Activated naive CD8-positive, alpha-beta T cell (primary cell): ENCODE measurements around the gene B2M.
A peak's percentile ranks its signal among the peaks of the same experiment; 100 is the strongest.

Experiments used
- H3K27ac Mint-ChIP-seq: one replicate; pipeline ENCODE4 v1.8.0; 2021; ENCODE audit warnings: mixed read lengths
- H3K27me3 Mint-ChIP-seq: one replicate; pipeline ENCODE4 v1.8.0; 2021; ENCODE audit warnings: mixed read lengths
- H3K36me3 Mint-ChIP-seq: one replicate; pipeline ENCODE4 v1.8.0; 2021; ENCODE audit warnings: mixed read lengths
- H3K4me1 Mint-ChIP-seq: one replicate; pipeline ENCODE4 v1.8.0; 2021; ENCODE audit warnings: low read depth, mixed read lengths
- H3K4me3 Mint-ChIP-seq: one replicate; pipeline ENCODE4 v1.8.0; 2021; ENCODE audit warnings: mild to moderate bottlenecking, mixed read lengths
- H3K9me3 Mint-ChIP-seq: one replicate; pipeline ENCODE4 v1.8.0; 2021; ENCODE audit warnings: low read depth, mixed read lengths

Gene B2M

DNA sequence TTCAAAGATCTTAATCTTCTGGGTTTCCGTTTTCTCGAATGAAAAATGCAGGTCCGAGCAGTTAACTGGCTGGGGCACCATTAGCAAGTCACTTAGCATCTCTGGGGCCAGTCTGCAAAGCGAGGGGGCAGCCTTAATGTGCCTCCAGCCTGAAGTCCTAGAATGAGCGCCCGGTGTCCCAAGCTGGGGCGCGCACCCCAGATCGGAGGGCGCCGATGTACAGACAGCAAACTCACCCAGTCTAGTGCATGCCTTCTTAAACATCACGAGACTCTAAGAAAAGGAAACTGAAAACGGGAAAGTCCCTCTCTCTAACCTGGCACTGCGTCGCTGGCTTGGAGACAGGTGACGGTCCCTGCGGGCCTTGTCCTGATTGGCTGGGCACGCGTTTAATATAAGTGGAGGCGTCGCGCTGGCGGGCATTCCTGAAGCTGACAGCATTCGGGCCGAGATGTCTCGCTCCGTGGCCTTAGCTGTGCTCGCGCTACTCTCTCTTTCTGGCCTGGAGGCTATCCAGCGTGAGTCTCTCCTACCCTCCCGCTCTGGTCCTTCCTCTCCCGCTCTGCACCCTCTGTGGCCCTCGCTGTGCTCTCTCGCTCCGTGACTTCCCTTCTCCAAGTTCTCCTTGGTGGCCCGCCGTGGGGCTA, at the start of gene B2M, which contains the start of gene PATL2:
TSS of gene B2M (plus strand) at position 422 of the 647 bp plus-strand sequence. CDS start at position 452, 30 bp downstream.
TSS of gene PATL2 (minus strand) at position 228 of the 647 bp plus-strand sequence. CDS start 34,833 bp downstream, outside the sequence.
- H3K36me3 Mint-ChIP-seq = peaks cover 38% of the 10 kb centered on the region
- H3K4me1 Mint-ChIP-seq = peaks cover 42% of the 10 kb centered on the region
- peak within 1 kb of the TSS; percentile 100 for H3K27ac Mint-ChIP-seq
- H3K4me3 Mint-ChIP-seq = peak within 1 kb of the TSS; percentile 98
- no peaks in the 10 kb centered on the region for H3K9me3 Mint-ChIP-seq
- no peaks in the 10 kb centered on the region for H3K27me3 Mint-ChIP-seq

DNA sequence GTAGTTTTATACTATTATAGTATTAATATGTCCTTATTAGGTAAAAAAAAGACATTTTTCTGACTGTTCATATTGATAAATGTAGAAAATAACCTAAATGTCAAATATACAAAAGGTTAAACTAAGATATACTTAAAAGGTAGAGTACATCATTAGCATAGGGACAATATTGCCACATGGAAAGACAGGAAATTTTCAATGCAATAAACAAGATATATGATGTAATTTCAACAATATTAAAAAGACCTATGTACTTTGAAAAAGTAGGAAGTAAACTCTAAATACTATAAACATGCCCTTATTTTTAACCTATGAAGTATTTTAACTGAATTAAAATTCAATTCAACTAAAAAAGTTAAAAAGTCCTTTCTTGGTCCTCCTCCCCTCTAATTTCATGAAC, 49.7 kb upstream of the B2M start:
- Mint-ChIP-seq H3K4me1 (peaks cover 48% of the 10 kb centered on the region), H3K9me3 (no peaks in the 10 kb centered on the region), H3K4me3 (peak overlapping the region; percentile 99)

DNA sequence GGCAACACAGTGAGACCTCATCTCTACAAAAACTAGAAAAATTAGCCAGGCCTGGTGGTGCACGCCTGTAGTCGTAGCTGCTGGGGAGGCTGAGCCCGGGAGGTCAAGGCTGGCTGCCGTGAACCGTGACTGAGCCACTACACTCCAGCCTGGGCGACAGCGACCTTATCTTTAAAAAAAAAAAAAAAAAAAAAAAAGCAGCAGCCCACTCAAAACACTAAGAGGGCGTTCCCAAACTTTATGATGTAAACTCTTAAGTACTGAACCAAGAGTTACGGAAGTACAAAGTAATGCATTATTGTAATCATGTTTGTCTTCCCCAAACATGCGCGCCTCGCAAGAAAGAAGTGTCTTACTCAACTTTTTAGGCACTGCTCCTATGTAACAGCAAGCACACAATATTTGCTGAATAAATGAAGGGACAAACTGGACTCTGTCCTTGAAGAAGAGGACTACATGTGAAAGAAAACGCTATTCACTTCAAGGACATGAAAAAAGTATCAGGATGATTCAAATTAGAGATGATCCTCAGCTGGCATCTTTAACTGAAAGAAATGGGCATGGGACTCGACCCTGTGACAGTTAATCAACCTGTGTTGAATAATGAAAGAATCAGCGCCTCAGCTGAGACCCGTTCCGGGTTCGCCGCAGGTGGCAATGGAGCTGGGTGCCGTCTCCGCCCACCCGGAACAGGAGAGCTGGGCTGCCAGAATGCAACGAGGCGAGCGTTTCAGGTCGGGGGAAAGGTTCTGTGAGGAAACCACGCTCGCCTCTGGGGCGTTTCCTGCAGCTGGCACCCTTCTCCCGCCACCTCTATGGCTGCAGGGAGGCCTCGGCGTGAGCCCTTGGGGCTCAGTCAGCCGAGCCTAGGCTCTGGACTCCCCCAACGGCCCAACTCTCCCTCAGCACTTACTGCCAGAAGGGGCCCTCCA, 48.6 kb upstream of the B2M start:
- H3K9me3 Mint-ChIP-seq = no peaks in the 10 kb centered on the region
- H3K36me3 Mint-ChIP-seq = peaks cover 5% of the 10 kb centered on the region
- peak overlapping the region; percentile 99 for H3K4me3 Mint-ChIP-seq
- H3K4me1 Mint-ChIP-seq = peaks cover 56% of the 10 kb centered on the region
- H3K27ac Mint-ChIP-seq = peak overlapping the region; percentile 98
- no peaks in the 10 kb centered on the region for H3K27me3 Mint-ChIP-seq

More for the DNA sequence above, 49.7 kb upstream of the B2M start:
- H3K36me3 Mint-ChIP-seq = peaks cover 5% of the 10 kb centered on the region
- peak overlapping the region; percentile 98 for H3K27ac Mint-ChIP-seq
- H3K27me3 Mint-ChIP-seq = no peaks in the 10 kb centered on the region

DNA sequence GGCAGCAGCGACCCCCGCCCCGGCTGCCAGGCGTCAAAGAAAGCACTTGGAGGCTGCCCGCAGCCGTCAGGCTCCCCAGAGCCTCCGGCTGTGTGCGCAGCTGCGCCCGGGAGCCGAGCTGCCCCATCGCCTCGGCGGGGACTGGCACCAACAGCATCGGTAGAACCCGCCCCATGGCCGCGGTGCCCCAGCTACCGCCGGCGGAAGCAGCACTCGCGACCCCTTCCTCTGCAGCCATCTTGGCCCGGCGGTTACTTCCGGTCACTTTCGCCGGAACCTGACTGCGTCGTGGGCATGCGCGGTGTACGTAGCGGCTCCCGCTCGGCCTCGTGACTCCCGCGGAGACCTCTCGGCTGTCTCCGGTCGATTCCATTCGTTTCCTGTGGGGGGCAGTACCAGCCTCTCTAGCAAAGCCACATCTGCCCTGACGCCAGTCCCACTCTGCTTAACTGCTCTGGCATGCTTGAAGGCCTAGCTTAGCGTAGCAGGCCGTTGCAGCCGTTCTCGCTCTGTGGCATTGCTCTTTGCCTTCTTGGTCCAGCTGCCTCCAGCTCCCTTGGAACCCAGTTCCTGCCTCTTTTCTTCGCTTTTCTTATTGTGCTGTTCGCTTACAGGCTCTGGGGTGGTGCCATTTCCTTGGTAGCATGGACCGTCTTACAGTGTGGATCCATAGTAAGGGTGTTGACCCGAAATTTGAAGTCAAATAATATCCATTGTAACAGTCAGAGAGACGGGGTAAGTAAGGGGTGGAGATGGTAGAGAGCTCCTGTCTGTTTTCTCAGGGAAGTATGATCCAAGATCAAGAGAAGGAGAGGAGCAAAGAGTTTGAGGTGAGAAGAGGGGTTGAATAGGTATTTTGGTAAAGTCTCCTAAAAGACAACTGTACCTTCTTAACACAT, 47.7 kb upstream of the B2M start, which contains the start of gene SPG11:
TSS of gene SPG11 (minus strand) at position 253 of the 899 bp plus-strand sequence. CDS start at position 238, 15 bp downstream.
- peak within 1 kb of the TSS; percentile 99 for H3K4me3 Mint-ChIP-seq
- H3K27me3 Mint-ChIP-seq = no peaks in the 10 kb centered on the region
- peaks cover 65% of the 10 kb centered on the region for H3K4me1 Mint-ChIP-seq
- no peaks in the 10 kb centered on the region for H3K9me3 Mint-ChIP-seq
- peaks cover 5% of the 10 kb centered on the region for H3K36me3 Mint-ChIP-seq
- peak within 1 kb of the TSS; percentile 98 for H3K27ac Mint-ChIP-seq

DNA sequence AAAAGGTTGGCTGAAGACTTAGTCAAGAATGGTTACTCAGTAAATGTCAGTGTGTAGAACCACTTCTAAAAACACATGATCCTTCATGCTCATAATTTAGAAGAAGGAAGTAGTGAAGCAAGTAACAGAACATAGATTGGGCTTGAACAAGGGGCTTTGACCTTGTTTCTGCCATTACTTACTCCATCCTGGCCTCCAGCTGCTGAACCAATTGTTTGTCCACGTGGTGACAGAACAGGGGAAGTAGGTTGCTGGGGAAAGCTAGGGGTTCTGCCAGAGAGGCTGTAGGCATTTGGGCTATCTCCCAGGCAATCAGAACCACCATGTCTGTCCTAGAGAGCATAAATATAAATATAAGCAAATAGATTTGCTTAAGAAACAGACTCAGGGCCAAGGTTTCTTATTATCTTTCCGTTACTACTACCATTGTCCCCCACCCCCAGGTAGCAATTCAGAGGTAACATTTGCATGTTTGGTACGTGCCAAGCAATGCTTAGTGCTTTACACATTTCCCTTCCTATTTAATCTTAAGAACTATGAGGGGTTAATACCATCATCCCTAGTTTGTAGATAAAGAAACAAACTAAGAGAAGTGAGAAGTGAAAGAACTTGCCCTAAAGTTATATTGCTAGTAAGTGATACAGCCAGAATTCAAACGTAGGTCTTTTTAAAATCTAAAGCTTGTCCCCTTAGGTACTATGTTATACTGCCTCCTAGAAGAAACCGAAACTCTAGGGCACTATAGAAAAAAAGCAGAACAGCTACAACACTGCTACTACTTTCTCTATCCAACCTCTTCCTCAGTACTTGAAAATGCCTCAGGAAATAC, 44.9 kb upstream of the B2M start:
- Mint-ChIP-seq H3K36me3 (no peaks in the 10 kb centered on the region), H3K27me3 (no peaks in the 10 kb centered on the region), H3K27ac (peak overlapping the region; percentile 95), H3K9me3 (no peaks in the 10 kb centered on the region), H3K4me1 (peaks cover 78% of the 10 kb centered on the region), H3K4me3 (peak overlapping the region; percentile 75)

DNA sequence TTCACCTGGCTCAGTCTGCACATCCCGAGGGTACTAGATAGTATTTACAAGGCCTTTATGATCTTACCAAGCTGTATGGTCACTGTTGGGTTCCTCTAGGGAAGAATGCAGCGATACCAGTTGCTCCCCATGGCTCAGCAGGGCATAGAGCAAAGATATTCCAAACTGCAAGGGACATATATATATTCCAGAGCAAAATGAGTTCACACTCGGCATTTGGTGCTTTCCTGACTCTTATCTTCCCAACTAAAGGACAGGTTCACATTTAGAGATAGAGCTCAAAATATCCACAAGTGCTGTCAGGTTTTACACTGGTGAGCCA, 44.3 kb upstream of the B2M start:
- peak overlapping the region; percentile 95 for H3K27ac Mint-ChIP-seq
- no peaks in the 10 kb centered on the region for H3K27me3 Mint-ChIP-seq
- H3K4me1 Mint-ChIP-seq = peaks cover 79% of the 10 kb centered on the region
- peak overlapping the region; percentile 75 for H3K4me3 Mint-ChIP-seq
- no peaks in the 10 kb centered on the region for H3K9me3 Mint-ChIP-seq
- H3K36me3 Mint-ChIP-seq = no peaks in the 10 kb centered on the region

DNA sequence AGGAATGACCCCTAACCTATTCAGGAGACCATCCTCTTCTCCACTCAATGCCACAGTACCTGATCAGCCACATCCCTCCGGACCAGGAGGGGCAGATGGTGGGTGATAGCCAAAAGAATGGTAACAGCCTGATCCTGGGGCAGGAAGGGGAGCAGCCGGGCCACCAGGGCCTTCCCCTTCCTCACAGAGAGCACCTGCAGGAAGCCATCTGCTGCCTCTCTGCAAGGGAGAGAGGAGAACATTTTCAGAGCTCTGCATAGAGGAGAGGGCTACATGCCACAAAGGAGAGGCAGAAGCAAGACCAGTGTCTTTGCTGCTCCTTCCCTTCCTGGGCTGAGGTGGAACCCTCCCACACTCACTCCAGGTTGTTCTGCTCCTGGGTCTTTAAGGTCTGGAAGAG, 42.4 kb upstream of the B2M start:
- Mint-ChIP-seq H3K27ac (peak overlapping the region; percentile 85), H3K27me3 (no peaks in the 10 kb centered on the region), H3K4me1 (peaks cover 90% of the 10 kb centered on the region)

DNA sequence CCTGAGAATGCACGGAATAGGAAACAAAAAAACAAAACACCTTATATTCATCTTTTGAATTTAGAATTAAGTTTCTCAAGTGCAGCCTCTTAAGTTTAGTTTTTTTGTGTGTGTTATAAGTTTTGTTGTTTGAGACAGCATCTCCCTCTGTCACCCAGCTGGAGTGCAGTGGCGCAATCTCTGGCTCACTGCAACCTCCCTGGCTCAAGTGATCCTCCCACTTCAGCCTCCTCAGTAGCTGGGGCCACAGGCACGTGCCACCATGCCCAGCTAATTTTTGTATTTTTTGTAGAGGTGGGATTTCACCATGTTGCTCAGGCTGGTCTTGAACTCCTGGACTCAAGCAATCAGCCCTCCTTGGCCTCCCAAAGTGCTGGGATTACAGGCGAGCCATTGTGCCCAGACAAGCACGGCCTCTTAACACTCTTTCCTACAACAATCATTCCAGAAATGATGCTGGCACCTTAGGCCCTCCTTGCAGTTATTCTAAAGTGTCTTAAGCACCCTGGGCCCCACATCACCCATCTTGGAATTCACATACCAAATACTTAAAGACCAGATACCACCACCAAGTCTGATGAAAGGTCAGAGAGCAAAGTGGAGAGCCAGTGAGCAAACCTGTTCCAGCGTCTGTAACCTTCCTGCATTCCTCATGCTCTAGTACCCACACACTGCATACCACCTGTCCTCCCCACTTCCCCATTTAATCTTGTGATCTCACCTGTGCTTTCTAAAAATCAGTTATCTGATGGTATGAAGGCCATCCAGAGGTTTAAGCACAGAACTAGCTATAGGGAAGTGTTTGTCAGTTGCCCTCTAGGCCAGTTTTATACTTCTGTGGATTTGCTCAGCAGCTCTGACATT, 41.0 kb upstream of the B2M start:
- H3K27me3 Mint-ChIP-seq = no peaks in the 10 kb centered on the region
- H3K9me3 Mint-ChIP-seq = no peaks in the 10 kb centered on the region
- H3K36me3 Mint-ChIP-seq = peaks cover 3% of the 10 kb centered on the region
- peaks cover 89% of the 10 kb centered on the region for H3K4me1 Mint-ChIP-seq
- no peak overlapping the region for H3K4me3 Mint-ChIP-seq
- peak overlapping the region; percentile 41 for H3K27ac Mint-ChIP-seq

More for the DNA sequence above, 42.4 kb upstream of the B2M start:
- H3K4me3 Mint-ChIP-seq = no peak overlapping the region
- H3K36me3 Mint-ChIP-seq = peaks cover 3% of the 10 kb centered on the region
- H3K9me3 Mint-ChIP-seq = no peaks in the 10 kb centered on the region

DNA sequence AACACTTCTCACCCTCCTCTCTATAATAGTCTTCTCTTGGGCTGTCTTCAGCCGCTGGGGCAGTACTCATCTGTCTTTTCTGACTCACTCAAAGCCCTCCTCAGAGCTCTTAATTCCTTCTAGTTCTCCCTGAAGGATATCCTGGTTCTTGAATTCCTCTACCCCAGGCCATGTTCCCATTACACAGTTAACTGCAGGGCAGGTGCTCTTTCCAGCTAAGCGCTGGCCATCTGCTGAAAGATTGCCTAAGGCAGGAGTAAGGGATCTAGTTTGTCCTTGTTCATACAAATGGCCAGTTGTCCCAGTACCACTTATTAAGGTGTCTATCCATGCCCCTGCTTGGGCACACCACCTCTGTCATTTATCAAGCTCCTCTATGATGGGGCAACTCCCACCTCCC, 37.7 kb upstream of the B2M start:
- peaks cover 89% of the 10 kb centered on the region for H3K4me1 Mint-ChIP-seq
- no peaks in the 10 kb centered on the region for H3K9me3 Mint-ChIP-seq
- H3K27me3 Mint-ChIP-seq = no peaks in the 10 kb centered on the region
- peaks cover 3% of the 10 kb centered on the region for H3K36me3 Mint-ChIP-seq
- no peak overlapping the region for H3K4me3 Mint-ChIP-seq
- peak overlapping the region; percentile 61 for H3K27ac Mint-ChIP-seq

DNA sequence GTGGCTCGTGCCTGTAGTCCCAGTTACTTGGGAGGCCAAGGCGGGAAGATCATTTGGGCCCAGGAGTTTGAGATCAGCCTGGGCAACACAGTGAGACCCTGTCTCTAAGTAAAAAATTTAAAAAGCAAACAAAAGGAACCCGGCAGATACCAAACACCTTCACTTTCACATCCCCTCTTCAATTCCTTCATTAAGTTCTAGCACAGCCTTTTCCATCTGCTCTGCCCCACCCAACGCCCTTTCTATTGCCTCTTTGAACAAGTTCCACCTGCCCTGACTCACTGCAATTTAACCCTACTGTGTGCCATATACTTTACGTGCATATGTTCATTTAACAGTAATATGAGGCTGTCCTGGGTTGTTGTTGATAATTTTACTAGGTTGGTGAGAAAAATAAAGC, 35.4 kb upstream of the B2M start:
- peak overlapping the region; percentile 95 for H3K27ac Mint-ChIP-seq
- no peaks in the 10 kb centered on the region for H3K27me3 Mint-ChIP-seq
- H3K36me3 Mint-ChIP-seq = peaks cover 10% of the 10 kb centered on the region
- peak overlapping the region; percentile 80 for H3K4me3 Mint-ChIP-seq
- no peaks in the 10 kb centered on the region for H3K9me3 Mint-ChIP-seq
- peaks cover 85% of the 10 kb centered on the region for H3K4me1 Mint-ChIP-seq

DNA sequence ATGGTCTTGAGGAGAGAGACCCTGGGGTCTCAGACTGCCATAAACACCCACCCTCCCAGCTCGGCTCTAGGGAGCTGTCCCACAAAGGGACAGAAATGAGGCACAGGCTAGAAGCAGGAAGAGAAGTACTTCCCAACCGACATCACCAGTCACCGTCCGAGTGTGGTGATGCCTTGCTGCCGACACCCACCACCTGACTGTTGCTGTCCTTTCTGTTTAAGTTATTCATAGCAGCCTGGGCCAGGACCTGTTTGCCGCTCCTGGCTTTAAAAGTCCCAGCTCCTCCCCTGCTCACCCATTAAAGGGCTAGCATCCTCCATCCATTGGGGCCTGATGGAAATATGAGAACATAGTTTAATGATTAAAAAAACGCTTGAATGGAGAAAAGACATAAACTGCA, 34.6 kb upstream of the B2M start:
- Mint-ChIP-seq H3K36me3 (peaks cover 10% of the 10 kb centered on the region), H3K27ac (peak overlapping the region; percentile 95)

DNA sequence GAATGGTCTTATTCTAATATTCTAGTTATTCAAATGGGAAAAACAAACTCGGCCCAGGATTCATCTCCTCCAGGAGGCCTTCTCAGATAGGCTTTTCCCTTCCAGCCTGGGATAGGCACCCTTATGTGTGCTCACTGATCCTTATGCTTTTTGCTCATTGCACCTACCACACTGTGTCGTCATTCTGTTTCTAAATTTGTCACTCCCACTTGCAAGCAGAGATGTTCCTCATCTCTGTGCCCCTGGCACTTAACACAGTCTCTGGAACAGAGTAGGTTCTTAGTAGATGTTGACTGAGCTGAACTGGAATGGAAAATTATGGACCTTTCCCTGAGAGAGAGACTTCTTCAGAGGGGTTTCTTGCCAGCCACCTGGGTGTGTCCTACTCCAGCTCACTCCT, 29.1 kb upstream of the B2M start:
- Mint-ChIP-seq H3K4me1 (peaks cover 88% of the 10 kb centered on the region), H3K27ac (peak overlapping the region; percentile 77), H3K4me3 (peak overlapping the region; percentile 64), H3K36me3 (peaks cover 25% of the 10 kb centered on the region), H3K9me3 (peaks cover 16% of the 10 kb centered on the region), H3K27me3 (no peaks in the 10 kb centered on the region)

More for the DNA sequence above, 34.6 kb upstream of the B2M start:
- H3K4me3 Mint-ChIP-seq = peak overlapping the region; percentile 80
- H3K9me3 Mint-ChIP-seq = no peaks in the 10 kb centered on the region
- peaks cover 85% of the 10 kb centered on the region for H3K4me1 Mint-ChIP-seq
- H3K27me3 Mint-ChIP-seq = no peaks in the 10 kb centered on the region
